Measurements from ENCODE around the gene PHGDH.
"Not testable (repeated sequence)": the region's sequence is repeated elsewhere in the genome, so short reads cannot be mapped to it uniquely, and the experiment has no call there.

Gene PHGDH

DNA sequence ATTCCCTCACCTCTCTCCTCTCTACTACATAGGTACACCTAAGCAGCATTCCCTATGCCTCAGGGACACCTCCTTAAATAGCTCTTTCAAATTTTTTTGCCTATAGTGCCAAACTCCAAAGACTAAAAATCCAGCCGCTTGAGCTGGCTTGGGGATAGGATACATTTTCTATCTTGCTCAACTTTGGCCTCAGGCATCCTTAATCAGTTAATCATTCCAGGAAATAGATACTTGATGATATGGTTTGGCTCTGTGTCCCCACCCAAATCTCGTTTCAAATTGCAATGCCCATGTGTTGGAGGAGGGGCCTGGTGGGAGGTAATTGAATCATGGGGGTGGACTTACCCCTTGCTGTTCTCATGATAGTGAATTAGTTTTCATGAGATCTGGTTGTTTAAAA lies 11.4 kb upstream of the PHGDH start:
- DNase-seq (ENCODE audit: low read depth) = no peak

DNA sequence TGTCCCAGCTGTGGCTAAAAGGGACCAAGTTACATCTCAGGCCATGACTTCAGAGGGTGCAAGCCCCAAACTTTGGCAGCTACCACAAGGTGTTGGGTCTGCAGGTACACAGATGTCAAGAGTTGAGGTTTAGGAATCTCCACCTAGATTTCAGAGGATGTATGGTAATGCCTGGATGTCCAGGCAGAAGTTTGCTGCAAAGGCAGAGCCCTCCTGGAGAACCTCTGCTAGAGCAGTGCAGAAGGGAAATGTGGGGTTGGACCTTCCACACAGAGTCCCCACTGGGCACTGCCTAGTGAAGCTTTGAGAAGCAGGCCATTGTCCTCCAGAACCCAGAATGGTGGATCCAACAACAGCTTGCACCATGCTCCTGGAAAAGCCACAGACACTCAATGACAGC lies 10.1 kb upstream of the PHGDH start:
- no peak for DNase-seq (ENCODE audit: low read depth)

DNA sequence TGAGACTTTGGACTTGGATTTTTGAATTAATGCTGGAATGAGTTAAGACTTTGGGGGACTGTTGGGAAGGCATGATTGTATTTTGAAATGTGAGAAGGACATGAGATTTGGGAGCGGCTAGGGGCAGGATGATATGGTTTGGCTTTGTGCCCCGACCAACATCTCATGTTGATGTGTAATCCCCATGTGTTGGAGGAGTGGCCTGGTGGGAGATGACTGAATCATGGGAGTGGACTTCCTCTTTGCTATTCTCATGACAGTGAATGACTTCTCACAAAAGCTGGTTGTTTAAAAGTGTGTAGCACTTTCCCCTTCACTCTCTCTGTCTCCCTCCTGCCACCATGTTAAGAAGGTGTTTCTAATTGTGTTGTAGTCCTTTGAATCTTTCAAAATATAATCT lies 9.3 kb upstream of the PHGDH start:
- DNase-seq (ENCODE audit: low read depth) = peak; percentile 53

DNA sequence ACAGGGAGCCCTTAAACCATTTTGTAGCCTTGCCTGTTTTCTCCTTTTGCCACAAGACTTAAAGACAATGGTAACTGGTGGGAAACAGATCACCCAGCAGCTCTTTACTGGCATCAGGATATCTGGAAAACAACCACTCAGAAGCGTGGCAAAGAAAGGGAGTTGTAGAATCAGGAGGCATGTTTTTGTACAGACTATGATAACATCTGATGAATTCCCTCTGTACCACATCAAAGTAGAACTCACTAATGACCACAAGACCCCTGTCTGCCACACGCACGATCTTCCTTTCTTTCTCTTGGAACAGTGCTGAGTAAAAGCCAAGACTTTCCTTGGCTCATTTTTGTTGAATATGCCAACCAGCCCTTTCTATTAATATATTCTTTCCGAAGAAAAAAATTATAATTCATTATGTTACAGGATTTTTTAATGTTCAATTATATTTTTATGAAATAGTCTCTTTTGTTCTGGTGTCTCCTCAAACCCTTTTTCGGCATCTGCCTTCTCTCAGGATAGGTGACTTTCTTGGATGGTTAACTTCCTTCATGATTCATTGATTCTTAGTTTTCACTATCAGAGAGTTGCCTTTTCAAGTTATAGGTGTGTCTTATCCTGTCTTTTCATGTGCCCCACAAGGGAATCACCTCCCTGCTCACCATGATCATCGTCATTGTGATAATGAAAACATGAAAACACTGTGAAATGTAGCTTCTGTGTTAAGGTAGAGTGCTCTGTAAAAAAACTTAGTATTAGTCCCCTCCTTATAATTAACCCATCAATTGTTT lies 7.9 kb upstream of the PHGDH start:
- DNase-seq (ENCODE audit: low read depth) = no peak

DNA sequence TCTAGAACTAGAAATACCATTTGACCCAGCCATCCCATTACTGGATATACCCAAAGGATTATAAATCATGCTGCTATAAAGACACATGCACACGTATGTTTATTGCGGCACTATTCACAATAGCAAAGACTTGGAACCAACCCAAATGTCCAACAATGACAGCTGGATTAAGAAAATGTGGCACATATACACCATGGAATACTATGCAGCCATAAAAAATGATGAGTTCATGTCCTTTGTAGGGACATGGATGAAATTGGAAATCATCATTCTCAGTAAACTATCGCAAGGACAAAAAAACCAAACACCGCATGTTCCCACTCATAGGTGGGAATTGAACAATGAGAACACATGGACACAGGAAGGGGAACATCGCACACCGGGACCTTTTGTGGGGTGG lies 5.1 kb upstream of the PHGDH start:
- not testable (repeated sequence) for DNase-seq (ENCODE audit: low read depth)

DNA sequence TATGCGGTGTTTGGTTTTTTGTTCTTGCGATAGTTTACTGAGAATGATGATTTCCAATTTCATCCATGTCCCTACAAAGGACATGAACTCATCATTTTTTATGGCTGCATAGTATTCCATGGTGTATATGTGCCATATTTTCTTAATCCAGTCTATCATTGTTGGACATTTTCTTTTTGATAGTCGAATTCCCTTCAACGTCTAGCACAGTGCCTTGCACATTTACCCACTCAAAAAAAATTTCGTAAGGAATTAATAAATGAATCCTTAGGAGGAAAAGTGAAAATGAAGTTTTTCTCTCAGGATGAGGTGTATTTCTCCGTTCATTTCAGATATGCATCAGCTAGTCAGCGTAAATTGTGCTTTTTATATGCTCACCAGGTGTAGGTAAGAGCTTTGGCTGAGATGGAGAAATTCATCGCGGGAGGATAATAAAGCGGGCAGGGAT lies 354 bp upstream of the PHGDH start:
- not testable (repeated sequence) for DNase-seq (ENCODE audit: low read depth)

DNA sequence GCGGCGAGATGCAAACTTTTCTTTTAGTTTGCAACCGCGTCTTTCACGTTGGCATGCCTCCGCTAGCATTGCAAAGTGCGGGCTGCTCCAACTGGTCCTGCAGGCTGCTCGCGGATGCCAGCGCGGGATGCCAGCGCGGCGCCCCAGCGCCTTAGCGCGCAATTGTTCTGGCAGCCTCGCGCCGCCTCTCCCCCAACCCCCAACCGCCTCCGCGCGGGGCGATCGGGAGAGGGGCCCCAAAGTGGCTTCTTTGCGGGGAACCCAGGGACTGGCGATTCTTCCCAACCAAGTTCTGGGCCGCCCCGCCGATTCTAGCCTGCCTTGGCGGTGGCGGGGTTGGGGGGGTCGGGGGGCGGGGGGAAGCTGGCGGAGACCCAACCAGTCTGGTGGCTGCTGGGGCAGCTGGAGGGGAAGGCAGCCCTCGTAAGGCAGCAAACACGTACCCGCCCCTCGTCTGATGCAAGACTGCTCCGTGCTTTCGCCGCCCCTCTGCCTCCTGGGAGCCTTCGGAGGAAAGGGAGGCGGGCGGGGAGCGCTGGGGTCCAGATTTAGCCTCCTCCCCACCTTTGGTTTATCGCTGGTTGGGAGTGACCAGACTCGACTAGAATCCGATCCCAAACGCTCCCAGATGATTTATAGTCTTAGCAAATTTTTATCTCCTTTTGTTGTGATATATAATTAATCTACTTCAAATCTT lies 756 bp downstream of the PHGDH start:
- peak; percentile 87 for DNase-seq (ENCODE audit: low read depth)

DNA sequence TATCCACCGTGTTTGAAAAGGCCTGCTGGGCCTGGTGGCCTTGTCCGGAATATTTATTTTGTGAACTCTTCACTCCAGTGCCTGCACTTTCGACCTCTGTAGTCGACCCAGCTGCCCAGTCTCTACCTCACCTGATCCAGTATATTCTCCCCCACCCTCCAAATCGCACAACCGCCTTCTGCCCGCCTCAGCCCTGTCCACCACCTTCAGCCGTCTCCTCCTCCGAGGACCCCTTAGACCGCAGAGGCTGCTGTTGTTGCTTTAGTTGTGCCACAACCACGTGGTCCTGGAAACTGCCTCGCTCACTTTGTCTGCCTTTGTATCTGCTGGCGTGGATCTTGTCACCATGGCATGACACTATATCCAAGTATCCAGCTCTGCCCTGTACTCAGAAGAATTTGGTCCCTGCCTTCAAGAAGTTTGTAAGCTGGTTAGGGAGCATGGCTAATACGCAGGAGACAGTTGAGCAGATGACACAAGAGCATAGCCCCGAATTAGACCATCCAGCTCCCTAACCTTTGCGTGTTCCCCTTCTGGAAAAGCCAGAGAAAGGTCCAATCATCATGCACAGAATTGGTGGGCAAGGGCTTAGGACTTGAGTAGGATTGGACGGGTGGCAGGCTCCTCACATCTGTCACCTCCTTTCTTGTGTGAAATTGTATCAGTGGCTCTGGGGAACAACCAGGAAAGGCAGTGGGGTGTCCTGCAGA lies 1.5 kb downstream of the PHGDH start:
- DNase-seq (ENCODE audit: low read depth) = peak; percentile 4

DNA sequence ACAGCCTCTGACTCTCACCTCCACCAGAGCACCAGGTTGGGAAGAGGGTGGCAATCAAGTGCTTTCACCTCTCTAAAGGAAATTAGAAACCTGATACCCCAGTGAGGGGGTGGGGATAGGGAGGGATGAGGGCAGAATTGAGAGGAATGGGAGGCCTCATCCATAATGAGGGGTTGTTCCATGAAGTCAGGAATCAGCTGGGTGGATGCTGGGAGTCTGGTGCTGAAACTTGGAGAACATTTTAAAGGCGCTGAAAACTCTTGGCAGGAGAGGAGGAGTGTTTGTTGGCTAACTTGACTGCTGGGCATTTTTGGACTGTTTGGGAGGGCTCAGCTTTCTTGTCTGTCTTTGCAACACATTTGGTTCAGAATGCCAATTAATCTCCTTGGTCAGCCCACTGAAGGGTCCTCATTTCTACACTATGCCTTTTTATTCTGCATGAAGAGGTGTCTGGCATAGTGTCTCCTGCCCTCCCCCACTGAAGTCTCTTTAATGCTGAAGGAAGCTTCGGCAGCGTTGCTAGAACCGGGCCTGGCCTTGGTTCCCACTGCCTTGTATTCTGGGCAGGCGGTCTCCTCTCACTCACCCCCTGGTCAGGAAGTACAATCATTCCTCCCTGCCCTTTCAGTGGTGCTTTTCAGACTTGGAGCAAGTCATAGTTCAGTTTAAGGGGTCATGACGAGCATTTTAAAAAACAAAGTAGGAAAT lies 2.2 kb downstream of the PHGDH start:
- no peak for DNase-seq (ENCODE audit: low read depth)

DNA sequence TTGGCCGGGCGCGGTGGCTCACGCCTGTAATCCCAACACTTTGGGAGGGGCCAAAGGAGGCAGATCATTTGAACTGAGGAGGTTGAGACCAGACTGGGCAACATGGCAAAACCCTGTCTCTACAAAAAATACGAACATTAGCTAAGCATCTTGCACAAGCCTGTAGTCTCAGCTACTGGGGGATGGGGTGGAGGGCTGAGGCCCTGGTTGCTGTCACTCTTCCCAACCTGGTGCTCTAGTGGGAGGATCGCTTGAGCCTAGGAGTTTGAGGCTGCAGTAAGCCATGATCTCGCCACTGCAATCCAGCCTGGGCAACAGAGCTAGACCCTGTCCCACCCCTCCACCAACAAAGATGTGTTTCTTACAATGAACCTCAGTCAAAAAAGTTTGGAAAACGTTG lies 2.8 kb downstream of the PHGDH start:
- DNase-seq (ENCODE audit: low read depth) = no peak

DNA sequence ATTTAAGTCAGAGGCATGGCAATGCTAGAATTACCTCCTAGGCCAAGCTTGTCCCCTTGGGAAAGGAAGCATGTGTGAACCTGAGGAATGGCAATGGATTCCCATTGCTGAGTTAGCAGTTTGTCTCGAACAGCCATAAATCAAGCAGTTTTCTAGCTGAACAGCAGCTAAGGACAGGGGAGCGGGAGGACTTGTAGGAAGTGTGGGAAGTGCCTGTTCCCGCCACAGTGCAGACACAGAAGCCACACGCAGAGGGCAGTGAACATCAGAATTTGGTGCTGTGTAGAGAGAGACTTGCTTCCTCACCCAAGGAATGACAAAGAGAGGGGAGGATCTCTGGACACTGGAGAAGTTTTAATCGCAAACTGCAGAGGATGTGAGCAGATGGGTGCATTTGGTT lies 3.8 kb downstream of the PHGDH start:
- DNase-seq (ENCODE audit: low read depth) = no peak

DNA sequence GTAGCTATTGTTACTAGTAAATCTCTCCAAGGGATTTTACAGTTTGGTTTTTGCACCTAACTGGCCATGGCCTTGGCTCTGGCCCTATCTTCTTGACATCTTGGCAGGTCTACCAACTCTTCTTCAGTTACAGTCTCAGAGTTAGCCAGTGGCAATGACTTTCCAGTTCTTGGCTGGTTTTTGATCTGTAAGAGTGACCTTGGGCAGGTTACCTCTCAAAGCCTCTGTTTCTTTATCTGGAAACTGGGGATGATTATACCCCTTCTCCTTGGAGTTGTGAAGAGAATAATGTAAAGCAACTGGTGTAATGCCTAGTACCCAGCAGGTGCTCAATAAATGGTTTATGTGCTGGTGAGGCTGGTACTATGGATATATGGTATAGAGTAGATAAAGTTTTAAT lies 6.7 kb downstream of the PHGDH start:
- DNase-seq (ENCODE audit: low read depth) = no peak

DNA sequence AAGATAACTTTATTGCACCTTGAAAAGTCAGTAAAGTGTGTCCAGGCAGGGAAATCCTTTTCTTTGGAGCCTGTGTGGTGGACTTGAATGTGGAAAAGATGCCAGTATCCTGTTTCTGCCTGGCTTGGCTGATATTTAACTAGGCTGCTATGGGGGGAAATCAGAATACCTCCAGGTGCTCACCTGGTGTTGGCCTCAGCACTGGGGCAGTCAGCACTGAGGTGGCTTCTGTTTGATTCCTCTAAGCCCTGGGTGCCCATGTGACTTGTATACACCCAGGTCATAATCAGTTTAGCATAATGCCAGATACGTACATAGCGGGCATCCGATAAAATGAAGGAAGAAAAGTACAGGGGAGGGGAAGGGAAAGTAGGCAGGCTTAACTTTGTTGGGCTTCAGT lies 7.2 kb downstream of the PHGDH start:
- no peak for DNase-seq (ENCODE audit: low read depth)

DNA sequence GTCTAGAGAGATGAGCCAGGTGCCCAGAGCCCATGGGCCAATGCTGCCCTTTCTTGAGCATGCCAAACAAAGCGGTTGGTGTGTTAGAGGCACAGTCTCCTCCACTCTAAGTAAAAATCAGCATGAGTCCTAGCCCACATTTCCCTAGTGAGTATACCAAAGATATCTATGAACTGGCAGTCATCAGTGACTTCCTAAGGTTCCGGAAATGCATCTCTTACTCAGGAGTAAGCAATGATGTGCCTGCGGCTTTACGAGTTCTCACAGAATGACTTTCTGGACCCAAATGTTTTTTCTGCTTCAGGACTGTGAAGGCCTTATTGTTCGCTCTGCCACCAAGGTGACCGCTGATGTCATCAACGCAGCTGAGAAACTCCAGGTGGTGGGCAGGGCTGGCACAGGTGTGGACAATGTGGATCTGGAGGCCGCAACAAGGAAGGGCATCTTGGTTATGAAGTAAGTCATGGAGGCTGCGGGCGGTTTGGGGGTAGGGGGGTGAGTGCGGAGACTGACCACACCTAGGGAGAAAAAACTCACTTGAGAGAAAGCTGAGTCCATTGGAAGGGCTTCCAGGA lies 9.2 kb downstream of the PHGDH start:
- no peak for DNase-seq (ENCODE audit: low read depth)

DNA sequence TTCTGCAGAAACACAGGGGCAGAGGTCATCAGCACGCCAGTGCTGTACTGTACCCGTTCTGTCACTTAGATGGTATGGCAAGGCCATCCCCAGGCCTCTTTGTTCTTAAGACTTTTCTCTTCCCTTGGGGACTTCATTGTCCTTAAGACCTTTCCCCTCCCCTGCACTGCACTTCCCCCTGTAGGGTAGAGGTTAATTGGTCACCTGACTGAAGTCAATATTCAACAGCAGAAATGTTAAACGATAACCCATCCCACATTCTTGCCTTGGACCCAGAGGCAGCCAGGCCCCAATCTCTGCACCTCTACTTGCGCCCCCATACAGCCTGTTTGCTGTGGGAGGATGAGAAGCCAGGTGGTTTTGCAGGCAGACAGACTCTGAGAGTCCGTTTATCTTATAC lies 10.2 kb downstream of the PHGDH start:
- no peak for DNase-seq (ENCODE audit: low read depth)

DNA sequence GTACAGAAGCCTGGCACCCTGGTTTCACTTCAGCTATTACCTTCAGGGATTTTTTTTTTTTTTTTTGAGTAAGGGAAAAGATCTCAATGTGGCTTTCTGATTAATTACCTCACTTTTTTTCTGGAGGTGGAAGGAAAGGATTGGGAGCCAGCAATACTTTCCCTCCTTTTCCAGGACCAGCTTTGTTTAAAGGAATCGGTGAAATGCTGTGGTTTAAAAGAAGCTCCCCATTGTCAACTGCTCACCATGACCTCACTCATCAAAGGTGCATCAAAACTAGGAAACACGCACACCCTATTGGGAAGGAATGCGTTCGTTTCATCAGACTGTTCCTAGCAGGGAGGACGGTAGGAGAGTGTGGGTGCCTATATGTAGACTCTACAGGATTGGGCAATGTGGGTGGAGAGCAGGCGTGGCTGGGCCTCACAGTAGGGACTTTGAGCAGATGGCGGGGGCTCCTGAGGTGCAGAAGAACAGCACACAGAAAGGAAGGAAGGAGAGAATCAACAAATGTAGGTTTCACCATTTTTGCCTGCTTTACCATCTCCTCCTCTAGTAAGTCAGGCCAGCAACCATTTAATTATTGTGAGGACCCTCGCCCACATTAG lies 13.0 kb downstream of the PHGDH start:
- DNase-seq (ENCODE audit: low read depth) = no peak

DNA sequence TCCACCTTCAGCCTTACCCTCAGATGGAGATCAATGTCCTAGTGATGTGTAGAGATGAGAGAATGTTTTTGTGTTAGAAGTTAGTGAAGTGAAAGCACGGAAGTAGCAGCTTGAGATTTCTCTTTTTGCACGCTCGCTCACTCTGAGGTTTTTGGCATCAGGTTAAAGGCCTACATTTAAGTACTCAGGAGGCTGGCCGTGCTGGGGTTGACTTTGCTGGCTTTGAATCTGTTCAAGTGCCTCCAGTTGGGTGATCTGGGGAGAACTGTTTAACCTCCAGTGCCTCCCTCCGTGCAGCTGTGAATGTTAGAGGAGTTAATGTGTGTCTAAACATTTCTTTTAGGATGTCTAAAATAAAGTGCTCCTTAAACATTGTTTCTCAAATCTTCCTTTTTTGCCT lies 13.9 kb downstream of the PHGDH start:
- DNase-seq (ENCODE audit: low read depth) = no peak

DNA sequence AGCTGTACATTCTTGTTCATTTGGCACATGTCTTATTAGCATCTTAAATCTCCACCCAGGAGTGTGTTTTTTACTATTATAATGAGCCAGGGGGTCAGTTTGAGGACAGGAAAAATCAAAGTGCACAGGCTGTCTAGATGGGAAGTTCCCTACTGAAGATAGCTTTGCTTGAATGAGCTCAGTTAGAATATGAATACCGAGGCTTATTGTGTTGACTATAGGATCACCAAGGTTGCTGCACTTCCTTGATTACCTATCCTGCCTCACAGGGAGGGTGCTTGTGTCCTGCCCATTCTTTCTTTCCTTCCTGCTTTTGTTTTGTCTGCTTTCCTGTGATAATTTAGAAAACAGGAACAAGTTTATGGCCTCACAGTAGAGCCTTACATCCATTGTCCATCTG lies 16.3 kb downstream of the PHGDH start:
- no peak for DNase-seq (ENCODE audit: low read depth)

DNA sequence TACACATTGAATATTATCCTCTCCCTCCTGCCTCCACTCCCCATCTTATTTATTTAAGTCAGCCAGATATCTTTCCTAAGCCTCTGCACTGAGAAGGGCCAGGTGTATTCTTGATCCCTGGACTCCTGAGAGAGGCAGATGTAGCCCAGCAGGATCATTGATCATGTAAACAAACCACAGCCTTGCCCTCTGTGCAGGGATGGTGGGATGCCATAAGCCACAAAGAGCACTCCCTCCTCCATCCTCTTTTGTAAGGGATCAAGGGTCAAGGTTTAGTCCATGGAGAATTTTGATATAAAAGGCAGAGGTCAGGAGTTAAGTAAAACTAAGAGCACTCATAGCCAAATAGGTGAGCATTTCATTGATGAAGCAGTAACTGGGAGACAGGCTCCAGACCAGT lies 17.3 kb downstream of the PHGDH start:
- DNase-seq (ENCODE audit: low read depth) = no peak

DNA sequence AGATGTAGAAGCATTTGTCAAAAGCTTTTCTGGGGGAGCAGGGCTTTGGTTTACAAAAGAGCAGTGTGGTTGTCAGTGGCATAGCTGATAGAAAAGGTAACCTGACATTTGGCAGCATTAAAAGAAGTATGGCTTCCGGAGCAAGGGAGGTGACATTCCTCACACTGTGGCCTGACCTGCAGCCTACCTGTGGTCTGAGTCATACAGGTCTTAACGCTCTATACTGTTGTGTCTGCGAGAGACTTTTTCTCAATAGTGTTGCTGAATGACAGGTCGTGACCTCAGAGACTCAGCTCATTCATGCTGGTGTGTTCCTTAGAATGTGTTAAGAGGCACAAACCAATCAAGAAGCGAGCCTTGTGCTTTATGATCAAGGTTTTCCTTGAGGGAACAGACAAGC lies 19.3 kb downstream of the PHGDH start:
- DNase-seq (ENCODE audit: low read depth) = no peak

DNA sequence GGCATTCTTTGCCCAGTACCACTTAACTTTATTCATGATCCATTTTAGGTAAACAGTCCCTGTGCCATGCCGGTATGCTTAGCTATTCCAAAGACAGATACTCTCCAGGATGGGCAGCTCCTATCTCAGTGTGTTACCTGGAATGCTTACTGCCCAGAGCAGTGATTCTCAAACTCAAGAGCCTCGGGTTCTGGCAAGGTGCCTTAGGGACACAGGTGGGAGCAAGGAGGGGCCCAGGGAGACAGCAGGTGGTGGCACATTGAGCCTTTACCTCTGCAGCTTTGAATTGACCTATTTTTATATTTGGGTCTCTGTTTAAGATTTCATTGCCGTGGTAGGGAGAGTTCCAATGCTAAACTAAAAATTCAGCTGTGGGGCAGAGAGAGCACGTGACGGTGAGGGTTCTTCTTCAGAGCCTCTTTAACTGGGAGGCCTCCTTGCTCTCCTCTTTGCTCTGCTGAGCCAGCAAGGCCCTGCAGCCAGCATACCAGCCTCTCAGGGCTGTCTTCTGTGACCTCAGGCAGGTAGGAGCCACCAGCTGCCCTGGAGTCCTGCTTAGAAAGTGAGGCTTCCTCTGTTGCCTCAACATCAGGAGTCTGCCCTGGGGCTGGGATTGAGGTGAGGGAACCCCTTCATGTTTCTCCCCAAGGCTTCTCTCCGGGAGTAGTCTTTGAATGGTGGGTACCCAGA lies 20.2 kb downstream of the PHGDH start:
- DNase-seq (ENCODE audit: low read depth) = no peak
